HG03095 (cell line): ENCODE results near the gene TEAD1.

Experiments
- ATAC-seq: cut with Tn5 transposase; IDR thresholded peaks from one replicate; pipeline ENCODE4 v1.9.1; 2021; ENCODE audit warnings: moderate library complexity; ENCODE audit not compliant: unreplicated experiment

TEAD1 gene

DNA sequence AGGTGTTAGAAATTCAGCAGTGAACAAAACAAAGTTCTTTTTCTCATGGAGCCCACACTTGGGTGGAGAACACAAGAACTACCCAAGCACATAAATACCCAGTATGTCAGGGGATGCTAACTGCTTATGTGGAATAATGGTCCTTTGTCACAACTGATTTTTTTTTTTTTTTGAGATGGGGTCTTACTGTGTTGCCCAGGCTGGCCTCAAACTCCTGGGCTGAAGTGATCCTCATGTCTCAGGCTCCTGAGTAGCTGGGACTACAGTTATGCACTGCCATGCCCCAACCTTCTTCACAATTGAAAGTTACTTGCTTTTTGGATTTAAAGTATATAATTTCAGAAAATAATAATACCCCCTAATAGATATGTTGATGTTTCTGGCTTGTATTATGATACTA is 212.3 kb downstream of the TEAD1 start:
- no peak for ATAC-seq

DNA sequence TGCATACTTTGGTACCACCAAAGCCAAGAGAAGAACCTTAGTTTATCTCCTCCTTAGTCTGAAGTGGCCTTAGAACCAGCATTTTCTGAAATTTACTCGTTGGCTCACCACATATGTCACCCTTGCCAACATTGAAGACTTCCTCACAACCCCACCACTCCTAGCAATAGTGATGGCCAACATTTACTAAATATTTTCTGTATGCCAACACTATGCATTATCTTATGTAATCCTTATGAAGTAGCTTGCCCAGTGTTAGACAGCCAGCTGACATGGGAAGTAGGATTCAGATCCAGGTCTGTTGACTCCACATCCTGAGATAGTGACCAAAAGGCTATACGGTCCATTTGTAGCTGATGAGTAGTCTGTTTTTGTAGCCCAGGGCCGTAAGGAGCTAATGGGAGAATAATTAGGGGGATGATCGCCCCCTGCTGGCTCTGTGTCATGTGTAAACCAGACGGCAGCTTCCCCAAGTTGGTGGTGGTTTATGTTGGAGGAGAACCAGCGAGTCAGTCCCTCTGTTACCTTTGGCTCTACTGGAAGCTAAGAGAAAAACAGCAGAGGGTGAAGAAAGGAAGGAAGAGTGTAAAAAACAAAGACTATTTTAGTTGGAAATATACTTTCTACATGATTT is 214.4 kb downstream of the TEAD1 start:
- ATAC-seq = no peak

DNA sequence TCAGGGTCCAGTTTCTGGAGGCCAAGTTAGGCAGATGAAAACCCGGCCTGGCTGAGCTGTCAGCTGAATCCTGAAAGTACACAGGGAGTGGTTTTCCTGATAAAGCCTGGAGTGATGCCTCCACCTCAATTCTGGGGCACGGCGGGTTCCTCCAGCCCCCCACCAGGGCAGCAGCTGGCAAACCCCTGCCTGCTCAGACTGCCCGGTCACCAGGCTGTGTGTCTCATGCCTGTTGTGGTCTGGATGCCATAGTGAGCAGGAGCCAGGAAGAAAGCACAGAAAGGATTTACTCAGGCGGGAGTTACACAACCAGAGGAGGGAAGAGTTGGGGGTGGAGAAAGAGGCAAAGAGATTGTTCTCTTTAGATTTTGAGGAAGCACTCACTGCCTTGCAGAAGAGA is 215.0 kb downstream of the TEAD1 start:
- no peak for ATAC-seq

DNA sequence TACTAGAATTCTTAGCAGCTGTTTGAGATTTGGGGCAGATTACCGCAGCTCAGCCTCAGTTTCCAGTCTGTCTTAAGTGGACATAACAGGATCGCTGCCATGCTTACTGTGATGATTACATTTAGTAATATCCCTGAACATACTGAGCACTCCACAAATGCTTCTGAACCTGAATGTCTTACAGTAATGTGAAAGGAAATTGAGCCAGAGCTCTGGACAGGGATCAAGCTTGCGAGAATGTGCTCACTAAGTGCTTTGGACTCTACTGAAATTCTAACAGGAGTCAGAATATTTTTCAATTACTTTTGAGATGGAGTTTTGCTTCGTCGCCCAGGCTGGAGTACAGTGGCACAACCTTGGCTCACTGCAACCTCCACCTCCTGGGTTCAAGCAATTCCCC is 216.3 kb downstream of the TEAD1 start:
- no peak for ATAC-seq

DNA sequence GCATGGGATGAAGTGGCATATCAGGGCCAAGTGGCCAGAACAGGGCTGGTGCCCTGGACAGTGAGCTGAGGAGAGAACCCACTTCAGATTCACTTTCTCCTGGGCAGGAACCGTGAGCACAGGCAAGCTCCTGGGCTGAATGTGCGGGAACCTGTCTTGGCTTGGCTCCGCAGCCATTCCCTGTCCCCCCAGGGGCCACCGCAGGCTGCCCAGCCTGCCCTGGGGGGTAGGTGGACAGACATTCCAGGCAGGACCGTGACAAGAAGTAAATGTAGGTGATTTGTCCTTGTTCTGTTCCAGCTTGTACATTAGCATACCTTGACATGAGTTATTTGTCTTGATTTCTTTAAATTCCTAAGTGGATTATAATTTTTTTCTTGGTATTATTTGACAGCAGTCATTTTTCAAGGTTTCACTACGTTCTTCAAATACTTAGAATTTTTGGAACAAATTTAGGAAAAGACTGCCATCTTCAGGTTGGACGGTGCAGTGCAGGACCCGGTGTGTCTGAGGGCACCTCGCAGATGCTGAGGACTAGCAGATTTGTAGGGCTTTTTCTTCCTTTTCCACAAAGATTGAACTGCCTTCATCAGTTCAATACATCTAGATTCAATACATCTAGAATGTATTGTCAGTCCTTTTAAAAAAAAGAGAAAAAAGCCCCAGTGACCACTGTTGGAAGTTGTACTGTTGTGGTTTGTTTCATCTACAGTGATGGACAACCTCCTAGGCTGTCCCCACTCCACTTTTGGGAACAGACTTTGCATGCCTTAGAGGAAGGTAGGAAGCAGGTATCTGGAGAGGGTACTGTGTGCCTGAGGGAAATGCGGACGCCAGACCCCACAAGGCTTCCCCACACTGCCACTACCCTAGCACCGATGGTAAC is 219.8 kb downstream of the TEAD1 start:
- no peak for ATAC-seq

DNA sequence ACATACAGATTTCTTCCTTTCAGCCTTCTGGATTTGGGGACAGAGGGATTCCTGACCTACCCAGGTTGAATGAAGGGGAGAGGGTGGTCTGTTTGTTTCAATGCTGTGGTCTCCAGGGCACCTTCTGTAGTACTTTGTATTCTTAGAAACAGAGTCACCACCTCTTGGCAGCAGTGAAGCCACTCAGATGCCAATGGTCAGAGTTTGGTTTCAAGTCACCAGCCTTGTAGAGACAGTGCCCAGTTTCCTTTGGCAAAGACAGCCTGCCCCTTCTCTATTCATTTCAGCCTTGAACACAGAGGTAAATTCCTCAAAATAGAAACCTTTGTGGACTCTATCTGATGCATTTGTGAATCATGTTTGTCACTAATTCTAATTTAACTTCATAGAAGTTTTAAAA is 223.2 kb downstream of the TEAD1 start:
- no peak for ATAC-seq

DNA sequence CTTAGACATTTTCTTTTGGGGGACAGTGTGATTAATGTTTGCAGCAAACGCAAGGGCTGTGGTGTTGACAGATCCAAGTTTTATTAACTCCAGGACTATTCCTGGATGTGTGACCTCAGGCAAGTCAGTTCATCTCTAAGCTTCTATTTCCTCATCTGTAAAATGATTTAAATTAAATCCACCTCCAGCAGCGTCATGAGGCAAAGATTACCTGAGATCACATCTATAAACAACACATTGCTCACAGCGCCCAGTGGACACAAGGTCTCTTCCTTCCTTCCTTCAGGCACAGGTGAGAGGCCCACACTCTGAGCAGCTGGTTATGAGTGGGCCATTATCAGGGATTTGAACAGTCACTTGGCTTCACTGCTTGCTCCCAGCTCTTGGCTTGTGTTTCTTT is 223.6 kb downstream of the TEAD1 start:
- no peak for ATAC-seq

DNA sequence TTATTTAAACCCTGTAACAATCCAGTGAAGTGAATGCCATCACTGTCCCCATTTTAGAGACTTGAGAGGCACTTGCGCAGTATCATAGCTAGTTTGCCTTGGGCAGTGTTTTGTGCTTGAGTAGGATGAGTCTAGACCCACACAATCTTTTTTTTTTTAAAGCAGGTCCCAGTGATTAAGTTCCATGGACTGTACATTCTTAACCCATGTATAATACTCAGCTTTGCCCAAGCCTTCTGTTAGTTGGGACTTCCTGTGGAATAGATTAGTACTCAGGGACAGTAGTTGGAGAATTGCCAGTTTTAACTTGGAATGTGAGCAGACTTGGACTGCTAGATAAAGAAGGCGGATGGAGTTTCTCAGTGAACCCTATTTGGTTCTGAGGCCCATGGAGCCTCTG is 226.3 kb downstream of the TEAD1 start:
- ATAC-seq = no peak

DNA sequence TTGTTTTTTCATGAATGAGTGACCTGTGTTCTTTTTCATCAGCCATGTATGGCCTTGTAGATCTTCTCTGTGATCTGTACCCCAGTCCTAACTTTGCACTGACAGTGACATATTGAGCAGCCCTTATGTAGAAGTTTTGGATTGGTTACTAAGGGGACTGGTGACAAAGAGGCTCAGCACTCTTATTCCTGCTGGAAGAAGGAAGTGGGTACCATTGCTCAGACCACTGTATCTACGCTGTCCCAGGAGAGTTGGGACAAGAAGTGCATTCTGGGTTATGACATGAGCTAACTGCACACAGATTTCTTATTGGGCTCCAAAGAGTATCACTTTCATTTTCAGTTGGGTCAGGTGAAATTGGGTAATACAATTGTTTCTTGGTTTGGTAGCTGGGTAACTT is 227.1 kb downstream of the TEAD1 start:
- no peak for ATAC-seq

DNA sequence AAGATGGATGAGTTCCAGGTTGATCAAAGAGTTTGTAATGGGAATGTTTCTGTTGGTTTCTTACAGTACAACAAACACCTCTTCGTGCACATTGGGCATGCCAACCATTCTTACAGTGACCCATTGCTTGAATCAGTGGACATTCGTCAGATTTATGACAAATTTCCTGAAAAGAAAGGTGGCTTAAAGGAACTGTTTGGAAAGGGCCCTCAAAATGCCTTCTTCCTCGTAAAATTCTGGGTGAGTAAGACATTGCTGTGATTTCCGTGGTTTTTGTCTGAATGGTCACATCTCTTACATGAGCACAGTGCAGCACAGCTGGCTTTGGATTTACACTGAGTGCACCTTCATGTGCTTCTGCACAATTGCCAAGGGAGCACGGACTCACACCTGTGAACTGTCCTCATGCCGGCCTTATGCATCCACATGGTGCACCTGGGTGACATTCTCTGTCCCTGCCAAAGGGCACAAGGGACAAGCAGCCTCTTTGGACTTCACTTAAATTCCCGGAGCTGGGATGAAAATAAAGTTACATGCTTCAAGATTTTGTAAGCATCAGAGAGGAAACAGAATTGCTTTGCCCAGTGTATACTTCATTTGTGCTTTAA is 227.8 kb downstream of the TEAD1 start:
- ATAC-seq = no peak

DNA sequence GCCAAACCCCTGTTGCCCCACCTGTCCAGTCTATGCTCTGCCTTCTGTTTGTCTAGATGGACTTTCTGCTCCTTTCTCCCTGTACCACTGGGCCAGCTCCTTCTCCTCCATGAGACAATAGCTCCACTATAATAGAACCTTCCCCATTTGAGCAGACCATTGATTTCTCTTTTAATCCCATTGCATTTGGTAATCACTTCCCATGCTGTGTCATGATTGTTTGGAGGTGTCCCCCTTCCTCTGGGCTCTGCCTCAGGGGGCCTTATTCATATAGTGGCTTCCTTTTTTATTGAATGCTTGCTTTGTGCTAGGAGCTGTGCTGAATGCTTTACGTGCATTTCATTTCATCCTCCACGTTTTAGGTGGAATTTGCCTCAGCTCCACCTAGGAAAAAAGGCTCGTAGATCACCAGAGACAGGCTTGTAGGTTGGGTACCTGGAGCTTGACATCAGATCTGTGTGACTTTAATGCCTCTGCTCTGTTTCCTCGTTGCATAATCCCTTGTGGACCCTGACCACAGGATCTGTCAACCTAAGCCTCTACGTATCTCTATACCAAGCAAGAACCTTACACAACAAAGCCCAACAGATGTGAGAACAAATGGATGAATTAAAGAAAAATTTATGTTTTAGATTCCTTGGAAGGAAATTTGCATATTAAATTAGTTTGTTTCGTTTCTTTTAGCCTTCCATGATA is 228.7 kb downstream of the TEAD1 start:
- no peak for ATAC-seq

DNA sequence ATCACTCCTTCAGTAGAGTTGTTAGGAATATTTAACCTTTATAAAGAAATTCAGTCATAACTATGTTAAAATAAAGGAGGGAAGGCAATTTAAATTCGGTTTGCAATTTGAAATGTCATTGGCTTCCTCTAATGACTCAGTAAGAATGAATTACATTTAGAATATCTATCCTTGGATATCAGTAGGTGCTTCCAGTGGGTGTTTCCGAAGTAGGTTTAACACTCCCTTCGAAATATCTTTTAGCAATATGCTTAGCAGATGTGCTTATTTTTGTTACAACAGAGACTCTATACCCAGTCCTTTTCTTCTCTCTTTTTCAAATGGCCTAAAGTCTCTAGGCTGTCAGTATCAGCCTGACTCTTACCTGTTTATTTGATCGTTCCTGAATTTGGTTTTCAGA is 231.2 kb downstream of the TEAD1 start:
- no peak for ATAC-seq

DNA sequence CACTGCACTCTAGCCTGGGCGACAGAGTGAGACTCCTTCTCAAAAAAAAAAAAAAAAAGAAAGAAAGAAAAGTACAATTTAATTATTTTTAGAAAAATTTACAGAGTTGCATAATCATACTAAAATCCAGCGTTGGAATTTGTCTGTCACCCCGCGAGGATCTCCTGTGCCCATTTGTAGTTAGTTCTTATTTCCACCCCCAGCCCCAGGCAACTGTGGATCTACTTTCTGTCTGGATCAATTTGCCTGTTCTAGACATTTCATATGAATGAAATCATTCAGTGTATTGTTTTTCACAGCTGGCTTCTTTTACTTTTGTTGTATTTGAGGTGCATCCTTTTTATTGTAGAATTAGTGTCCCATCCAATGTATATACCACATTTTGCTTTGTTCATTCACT is 232.3 kb downstream of the TEAD1 start:
- no peak for ATAC-seq

DNA sequence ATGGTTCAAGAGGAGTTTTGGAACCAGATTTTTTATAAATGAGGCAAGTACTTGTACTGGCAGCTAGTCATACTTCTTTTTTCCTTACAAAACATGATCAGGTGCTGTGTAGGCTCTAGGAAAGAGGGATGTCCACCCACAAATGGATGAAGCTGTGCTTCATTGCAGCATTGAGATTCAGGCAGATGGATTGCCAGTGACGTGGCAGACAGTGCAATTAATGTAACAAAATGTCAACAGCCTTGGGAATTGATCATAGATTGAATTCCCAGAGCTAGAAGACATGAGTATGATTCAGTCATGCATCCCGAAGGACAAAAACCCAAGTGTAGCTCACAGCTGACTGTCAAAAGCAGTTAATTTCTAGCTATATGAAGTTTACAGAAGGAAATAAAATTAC is 235.7 kb downstream of the TEAD1 start:
- no peak for ATAC-seq

DNA sequence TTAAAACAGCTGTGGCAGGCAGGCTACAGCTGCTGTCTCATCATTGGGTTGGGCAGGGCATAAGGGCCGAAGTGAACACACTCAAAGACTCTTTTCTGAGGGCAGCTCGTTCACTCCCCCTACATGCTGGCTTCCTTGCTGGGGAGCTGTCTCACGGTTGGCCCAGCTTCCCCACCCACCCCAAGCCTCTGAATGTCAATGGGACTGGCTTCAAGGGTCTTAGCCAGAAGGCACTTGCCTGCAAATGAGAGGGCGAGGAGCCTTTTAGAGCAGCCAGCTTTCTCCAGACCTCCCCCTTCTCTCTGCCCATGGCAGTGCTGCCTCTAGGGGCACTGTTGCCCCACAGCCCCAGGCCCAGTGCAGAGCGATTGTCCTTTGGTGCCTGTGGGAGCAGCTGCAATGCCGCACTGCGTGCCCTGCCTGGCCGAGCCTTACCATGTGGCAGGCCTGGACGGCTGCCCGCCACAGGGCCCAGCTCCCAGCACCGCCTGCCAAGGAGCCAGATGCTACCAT is 240.2 kb downstream of the TEAD1 start:
- ATAC-seq = no peak

DNA sequence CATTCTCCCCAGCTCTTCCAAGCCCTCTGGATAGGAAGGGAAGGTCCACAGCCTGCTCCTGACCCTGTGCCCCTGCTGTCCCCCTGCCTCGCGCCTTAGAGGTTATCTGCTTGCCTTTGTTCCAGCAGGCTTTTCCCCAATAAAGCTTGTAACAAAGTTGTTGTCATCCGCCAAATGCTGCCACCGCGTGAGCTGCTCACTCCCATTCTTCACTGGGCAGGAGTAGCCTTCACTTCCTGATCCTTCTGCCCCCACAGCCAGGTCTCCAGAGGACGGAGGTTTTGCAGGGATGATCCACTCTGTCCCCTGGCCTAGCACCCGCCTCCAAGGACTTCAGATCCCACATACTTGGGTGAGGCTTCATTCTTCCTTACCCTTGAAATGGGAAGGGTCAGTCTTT is 240.9 kb downstream of the TEAD1 start:
- ATAC-seq = no peak

DNA sequence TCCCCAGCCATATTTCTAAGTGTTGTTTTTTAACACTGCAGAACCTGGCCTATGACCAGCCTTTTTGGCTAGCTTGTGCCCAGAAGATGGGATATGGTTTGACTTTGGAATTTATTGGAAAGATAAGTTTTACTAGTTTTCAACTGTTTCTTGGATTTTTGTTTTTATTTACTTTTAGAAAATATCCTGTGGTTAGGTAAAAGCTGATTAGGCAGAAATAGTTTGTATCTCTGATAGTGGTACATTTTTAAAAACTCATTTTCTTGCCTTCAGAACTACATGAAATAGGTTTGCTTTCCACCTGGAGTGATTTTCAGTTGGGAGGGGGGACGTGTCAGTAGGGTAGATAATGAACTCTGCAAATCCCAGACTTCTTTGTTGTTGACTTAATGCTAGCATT is 243.6 kb downstream of the TEAD1 start:
- ATAC-seq = no peak

DNA sequence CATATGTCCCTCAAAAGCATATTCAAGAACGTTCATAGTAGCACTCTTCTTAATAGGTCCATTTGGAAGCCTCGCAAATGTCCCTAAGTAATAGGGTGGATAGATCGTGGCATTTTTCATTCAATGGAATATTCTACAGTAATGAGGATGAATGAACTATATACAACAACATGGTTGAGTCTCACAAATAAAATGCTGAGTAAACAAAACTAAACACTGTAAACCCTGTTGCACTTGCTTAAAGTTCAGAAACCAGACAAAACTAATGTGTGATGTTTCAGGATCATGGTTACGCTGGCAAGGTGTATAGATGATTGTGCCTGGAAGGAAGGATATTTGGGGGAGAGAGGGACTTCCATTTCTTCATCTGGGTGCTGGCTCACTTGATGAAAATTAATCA is 244.4 kb downstream of the TEAD1 start:
- no peak for ATAC-seq

DNA sequence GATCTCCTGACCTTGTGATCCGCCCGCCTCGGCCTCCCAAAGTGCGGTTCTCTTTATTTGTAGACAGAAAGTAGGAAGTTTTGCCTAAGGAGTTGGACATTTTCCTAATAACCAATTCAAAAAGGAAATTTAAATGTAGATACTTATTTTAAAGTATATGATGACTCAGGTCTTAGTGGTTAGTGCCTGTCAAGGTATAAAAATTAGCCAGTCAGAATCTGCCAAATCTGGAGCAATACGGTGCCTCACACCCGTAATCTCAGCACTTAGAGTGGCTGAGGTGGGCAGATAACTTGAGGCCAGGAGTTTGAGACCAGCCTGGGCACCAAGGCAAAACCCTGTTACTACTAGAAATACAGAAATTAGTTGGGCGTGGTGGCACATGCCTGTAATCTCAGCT is 248.2 kb downstream of the TEAD1 start:
- no peak for ATAC-seq

DNA sequence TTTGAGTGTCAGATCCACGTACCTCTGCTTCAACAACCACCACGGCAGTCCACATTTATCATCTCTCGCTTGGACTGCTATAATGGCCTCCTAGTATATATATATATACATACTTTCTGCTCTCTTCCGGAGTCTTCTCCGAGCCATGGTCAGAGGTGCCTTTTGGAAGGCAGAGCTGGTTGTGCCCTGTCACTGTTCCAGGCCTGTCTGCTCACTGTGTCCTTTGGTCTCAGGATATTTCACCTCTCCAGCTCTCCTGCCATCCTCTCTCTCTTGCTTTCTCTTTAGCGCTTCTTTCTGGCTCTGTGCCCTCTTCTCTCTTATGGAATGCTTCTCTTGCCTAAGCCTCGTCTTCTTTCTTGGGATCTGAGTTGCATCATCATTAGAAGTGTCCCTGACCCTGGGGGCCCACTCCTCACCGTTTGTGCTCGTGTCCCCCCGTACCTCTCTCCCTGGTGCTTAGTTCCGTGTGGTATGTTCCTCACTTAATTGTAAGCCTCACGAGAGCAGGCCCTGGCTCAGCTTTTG is 248.8 kb downstream of the TEAD1 start:
- ATAC-seq = no peak

DNA sequence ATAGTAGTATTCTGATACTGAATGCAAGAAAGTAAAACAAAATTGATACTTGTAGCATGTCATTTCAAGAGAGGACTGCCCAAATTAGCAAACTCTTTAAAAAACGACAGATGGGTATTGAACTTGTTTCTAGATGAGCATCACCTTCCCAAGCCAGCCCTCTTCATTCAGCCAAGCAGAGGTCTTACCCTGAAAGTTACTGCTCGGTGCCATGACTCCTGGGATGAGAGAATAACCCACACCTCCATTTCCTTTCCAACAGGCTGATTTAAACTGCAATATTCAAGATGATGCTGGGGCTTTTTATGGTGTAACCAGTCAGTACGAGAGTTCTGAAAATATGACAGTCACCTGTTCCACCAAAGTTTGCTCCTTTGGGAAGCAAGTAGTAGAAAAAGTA is 250.4 kb downstream of the TEAD1 start:
- ATAC-seq = no peak
